Endothelial cell of umbilical vein (primary cell): ENCODE results near the gene MCEMP1. TPM values are rescaled to one million over a fixed set of nuclear protein-coding genes. Genes with fewer than 3 reads are reported as not detected.

ENCODE experiments used
- BruUV-seq: library from RNA; stranded (reverse); fragments of 400-500 nt; replicated peaks from 2 replicates; lab custom pipeline; 2021; lab: Mats Ljungman, UMichigan
- CTCF ChIA-PET: fragments of 300-600, 350-600 bp; sonication (Branson Sonifier 250); formaldehyde crosslinking; loops from one replicate; lab custom pipeline; 2021; ENCODE audit warnings: antibody characterized with exemption, inconsistent platforms; lab: Charles Lee
- POLR2A ChIA-PET: fragments of 300-600, 350-600 bp; sonication (Branson Sonifier 250); formaldehyde crosslinking; loops from one replicate; lab custom pipeline; 2021; ENCODE audit warnings: antibody characterized with exemption, inconsistent platforms; lab: Charles Lee
- DNase-seq: peaks from one replicate; pipeline ENCODE4 v3.0.0-alpha.2; 2011; ENCODE audit warnings: low read depth, low spot score
- FAIRE-seq: peaks from 2 replicates; lab custom pipeline; 2011; peaks lifted over from hg19 to GRCh38; lab: Jason Lieb, UNC
- H2AFZ ChIP-seq: 2 replicates; pipeline ENCODE4 v1.6.0; 2012; ENCODE audit warnings: low read depth, low read length, control low read depth, inconsistent platforms
- H3K27ac ChIP-seq: 2 replicates; pipeline ENCODE4 v1.5.1; 2011; ENCODE audit warnings: low read depth, mild to moderate bottlenecking, control low read depth, low read length, moderate library complexity; ENCODE audit not compliant: insufficient read depth
- H3K27me3 ChIP-seq, 2 experiments: 2 replicates each; pipeline versions ENCODE4 v1.6.0 to v1.6.1; 2011; ENCODE audit warnings: low read length in 2 of 2, mixed read lengths in 1 of 2; ENCODE audit not compliant: control insufficient read depth in 2 of 2, insufficient read depth in 2 of 2
- H3K36me3 ChIP-seq, 2 experiments: 2 replicates in 1 of 2; 3 replicates in 1 of 2; pipeline ENCODE4 v1.5.1; 2011; ENCODE audit warnings: low read length in 2 of 2, mild to moderate bottlenecking in 1 of 2, moderate library complexity in 1 of 2; ENCODE audit not compliant: control insufficient read depth in 2 of 2, insufficient read depth in 2 of 2; ENCODE audit errors: extremely low read depth in 1 of 2
- H3K4me1 ChIP-seq: 3 replicates; pipeline ENCODE4 v1.5.1; 2011; ENCODE audit warnings: mild to moderate bottlenecking, low read length; ENCODE audit not compliant: control insufficient read depth, insufficient read depth; ENCODE audit errors: extremely low read depth
- H3K4me2 ChIP-seq: 2 replicates; pipeline ENCODE4 v1.6.1; 2011; ENCODE audit warnings: low read length, control low read depth, mixed read lengths; ENCODE audit not compliant: insufficient read depth
- H3K4me3 ChIP-seq, 3 experiments: fragments of 200-600 bp in 1 of 3; sonication (generic), shearing (Covaris generic) in 1 of 3; replicated peaks in 1 of 3; 2 replicates each; pipeline ENCODE4 v1.5.1; 2011 to 2016; ENCODE audit warnings: control low read depth in 3 of 3, low read length in 3 of 3, mild to moderate bottlenecking in 2 of 3, inconsistent platforms in 1 of 3, low read depth in 1 of 3, moderate library complexity in 1 of 3; ENCODE audit not compliant: insufficient read depth in 1 of 3
- H3K79me2 ChIP-seq: 2 replicates; pipeline ENCODE4 v1.6.0; 2012; ENCODE audit warnings: low read length, inconsistent platforms; ENCODE audit not compliant: control insufficient read depth, insufficient read depth
- H3K9ac ChIP-seq: replicated peaks from 2 replicates; pipeline ENCODE3; 2011; ENCODE audit warnings: low read length, control low read depth; ENCODE audit not compliant: insufficient read depth; ENCODE audit errors: extremely low read depth
- H3K9me1 ChIP-seq: replicated peaks from 3 replicates; pipeline ENCODE4 v1.6.0; 2011; ENCODE audit warnings: mild to moderate bottlenecking, low read length; ENCODE audit not compliant: control insufficient read depth, insufficient read depth; ENCODE audit errors: extremely low read depth
- H3K9me3 ChIP-seq: replicated peaks from 2 replicates; pipeline ENCODE4 v1.5.1; 2012; ENCODE audit warnings: low read length, inconsistent platforms; ENCODE audit not compliant: control insufficient read depth, insufficient read depth
- H4K20me1 ChIP-seq: replicated peaks from 2 replicates; pipeline ENCODE3; 2011; ENCODE audit warnings: mild to moderate bottlenecking, low read length; ENCODE audit not compliant: control insufficient read depth, insufficient read depth; ENCODE audit errors: extremely low read depth
- EZH2 ChIP-seq: IDR thresholded peaks from 2 replicates; pipeline ENCODE4 v1.6.1; 2012; ENCODE audit warnings: borderline replicate concordance, low read depth, mild to moderate bottlenecking, moderate library complexity, low read length, inconsistent platforms; ENCODE audit not compliant: severe bottlenecking
- FOS ChIP-seq: IDR thresholded peaks from 2 replicates; pipeline ENCODE4 v1.6.1; 2011; ENCODE audit warnings: mild to moderate bottlenecking, low read length, moderate library complexity, borderline replicate concordance; ENCODE audit not compliant: insufficient read depth
- GATA2 ChIP-seq: IDR thresholded peaks from 2 replicates; pipeline ENCODE4 v1.7.0; 2011; ENCODE audit warnings: low read depth, mild to moderate bottlenecking, moderate library complexity, mixed read lengths, low read length; ENCODE audit not compliant: insufficient read length, insufficient read depth
- JUN ChIP-seq: IDR thresholded peaks from 2 replicates; pipeline ENCODE4 v1.6.1; 2011; ENCODE audit warnings: borderline replicate concordance, low read depth; ENCODE audit not compliant: insufficient read length, insufficient read depth
- MYC ChIP-seq: IDR thresholded peaks from one replicate; pipeline ENCODE4 v1.6.1; 2011; ENCODE audit warnings: mild to moderate bottlenecking, low read depth, low read length
- POLR2A ChIP-seq: IDR thresholded peaks from 2 replicates; pipeline ENCODE4 v1.6.1; 2012; ENCODE audit warnings: low read depth, mild to moderate bottlenecking, control low read depth, low read length
- POLR2AphosphoS5 ChIP-seq: IDR thresholded peaks from 2 replicates; pipeline ENCODE4 v1.6.1; 2012; ENCODE audit warnings: low read depth, mild to moderate bottlenecking, control low read depth, low read length, moderate library complexity; ENCODE audit not compliant: insufficient read depth
- dilution Hi-C: fragments of 300-500 bp; cut with MboI; formaldehyde crosslinking; loops from one replicate; pipeline ENCODE4 v1.15.0; 2019; ENCODE audit warnings: low sequenced_read_pairs; ENCODE audit not compliant: extremely low pct_ligation_motif_present
- intact Hi-C: fragments of 100-400 bp; cut with micrococcal nuclease; formaldehyde crosslinking; loops from one replicate; pipeline ENCODE4 v1.10.0; 2022
- polyA plus RNA-seq, 4 experiments: library from polyadenylated mRNA; depleted of rRNA in 3 of 4; stranded (reverse) in 3 of 4; unstranded in 1 of 4; fragments of >200 nt; gene quantifications; 2 replicates each; pipeline versions ENCODE4 v1.2.1 to v1.2.3, GENCODE V29; 2011 to 2012; ENCODE audit warnings: missing spikeins in 1 of 4
- total RNA-seq: library from RNA; stranded (reverse); gene quantifications from 2 replicates; pipeline ENCODE4 v1.2.3, GENCODE V29; 2021
- TF ChIP-seq, protein P1 (sequence below): IDR thresholded peaks from 2 replicates; pipeline ENCODE4 v1.6.1; 2011; ENCODE audit not compliant: insufficient read depth, insufficient read length
- TF ChIP-seq, protein P2 (sequence below), 2 donors: IDR thresholded peaks; 1 replicate in 1 of 2; 2 replicates in 1 of 2; pipeline ENCODE4 v1.5.1; 2011; ENCODE audit warnings: low read length in 2 of 2, mild to moderate bottlenecking in 2 of 2, moderate library complexity in 2 of 2, control low read depth in 1 of 2, inconsistent platforms in 1 of 2, low read depth in 1 of 2; ENCODE audit not compliant: insufficient read depth in 1 of 2; ENCODE audit errors: extremely low read depth in 1 of 2

MCEMP1 gene
- total and polyA plus RNA-seq, 2 donors (not counting 3 experiments of a cell fraction or from before 2014, with no cell fraction given): not detected

DNA sequence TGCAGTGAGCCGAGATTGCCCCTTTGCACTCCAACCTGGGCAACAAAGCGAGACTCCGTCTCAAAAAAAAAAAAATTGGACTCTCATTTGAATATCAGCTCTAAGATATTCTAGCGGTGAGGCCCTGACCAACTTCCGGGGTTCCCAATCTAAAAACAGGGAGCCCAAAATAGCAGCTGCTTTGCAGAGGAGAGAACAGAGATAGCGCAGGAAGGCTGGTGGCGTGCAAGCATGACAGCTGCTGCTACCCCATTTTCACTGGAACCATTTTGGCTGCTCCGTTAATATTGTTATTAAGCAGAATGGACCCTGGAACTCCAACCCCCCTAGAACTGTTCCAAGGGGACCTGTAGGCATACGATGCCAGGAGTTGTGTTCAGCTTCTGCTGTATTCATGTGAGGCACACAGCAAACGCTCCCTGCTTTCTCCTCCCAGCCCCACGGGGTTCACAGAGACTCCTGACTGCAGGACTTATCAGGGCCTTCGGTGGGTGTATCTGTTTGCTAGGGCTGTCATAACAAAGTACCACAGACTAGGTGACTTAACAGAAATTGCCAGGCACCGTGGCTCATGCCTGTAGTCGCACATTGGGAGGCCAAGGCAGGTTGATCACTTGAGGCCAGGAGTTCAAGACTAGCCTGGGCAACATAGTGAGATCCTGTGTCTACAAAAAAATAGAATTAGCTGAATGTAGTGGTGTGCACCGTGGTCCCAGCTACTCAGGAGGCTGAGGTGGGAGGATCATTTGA is 28.4 kb upstream of the MCEMP1 start:
- H3K4me1 ChIP-seq: peaks cover 4% of the 10 kb centered on the region
- no peak overlapping the region for H3K9ac ChIP-seq
- H3K4me3 ChIP-seq: no peak overlapping the region
- no TSS peak for BruUV-seq
- no peaks in the 10 kb centered on the region for H4K20me1 ChIP-seq
- TF ChIP-seq GATA2: no peak
- TF ChIP-seq, protein P1, sequence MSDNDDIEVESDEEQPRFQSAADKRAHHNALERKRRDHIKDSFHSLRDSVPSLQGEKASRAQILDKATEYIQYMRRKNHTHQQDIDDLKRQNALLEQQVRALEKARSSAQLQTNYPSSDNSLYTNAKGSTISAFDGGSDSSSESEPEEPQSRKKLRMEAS: no peak
- TF ChIP-seq POLR2AphosphoS5: no peak
- no peak for TF ChIP-seq EZH2
- no peak for TF ChIP-seq FOS
- no peak for TF ChIP-seq MYC
- TF ChIP-seq JUN: no peak
- no peak for TF ChIP-seq POLR2A
- TF ChIP-seq, protein P2, sequence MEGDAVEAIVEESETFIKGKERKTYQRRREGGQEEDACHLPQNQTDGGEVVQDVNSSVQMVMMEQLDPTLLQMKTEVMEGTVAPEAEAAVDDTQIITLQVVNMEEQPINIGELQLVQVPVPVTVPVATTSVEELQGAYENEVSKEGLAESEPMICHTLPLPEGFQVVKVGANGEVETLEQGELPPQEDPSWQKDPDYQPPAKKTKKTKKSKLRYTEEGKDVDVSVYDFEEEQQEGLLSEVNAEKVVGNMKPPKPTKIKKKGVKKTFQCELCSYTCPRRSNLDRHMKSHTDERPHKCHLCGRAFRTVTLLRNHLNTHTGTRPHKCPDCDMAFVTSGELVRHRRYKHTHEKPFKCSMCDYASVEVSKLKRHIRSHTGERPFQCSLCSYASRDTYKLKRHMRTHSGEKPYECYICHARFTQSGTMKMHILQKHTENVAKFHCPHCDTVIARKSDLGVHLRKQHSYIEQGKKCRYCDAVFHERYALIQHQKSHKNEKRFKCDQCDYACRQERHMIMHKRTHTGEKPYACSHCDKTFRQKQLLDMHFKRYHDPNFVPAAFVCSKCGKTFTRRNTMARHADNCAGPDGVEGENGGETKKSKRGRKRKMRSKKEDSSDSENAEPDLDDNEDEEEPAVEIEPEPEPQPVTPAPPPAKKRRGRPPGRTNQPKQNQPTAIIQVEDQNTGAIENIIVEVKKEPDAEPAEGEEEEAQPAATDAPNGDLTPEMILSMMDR (IDR thresholded peaks at IDR 0.05; ENCODE audit: extremely low read depth in 1 of 2, insufficient read depth in 1 of 2, low read depth in 1 of 2, low read length in 2 of 2): no peak
- no peak overlapping the region for H3K27ac ChIP-seq
- dilution Hi-C loops (no loop called here), intact Hi-C loops (no loop called here)
- CTCF ChIA-PET: interaction anchor here (0.7 to 5.1 kb wide), 6 partner anchors 13 to 151 kb away, joined by 3 to 37 read pairs (median 4); partner anchors contain the start of gene TRAPPC5
- H3K9me1 ChIP-seq: no peaks in the 10 kb centered on the region
- no peak overlapping the region for H3K4me2 ChIP-seq
- no peaks in the 10 kb centered on the region for H3K79me2 ChIP-seq
- H3K9me3 ChIP-seq: no peaks in the 10 kb centered on the region
- H3K36me3 ChIP-seq: no peaks in the 10 kb centered on the region
- FAIRE-seq (no peak), DNase-seq (no peak)
- H3K27me3 ChIP-seq: peaks cover 0 to 2% of the 10 kb centered on the region in 2 experiments
- no peak overlapping the region for H2AFZ ChIP-seq
- POLR2A ChIA-PET: interaction anchor here (0.6 kb wide), 1 partner anchor 138 kb away, joined by 3 read pairs; no protein-coding TSS in a partner anchor
